GM23248 (cell line): ENCODE data around the gene PYDC1. TPM values are rescaled to one million over a fixed set of nuclear protein-coding genes. Genes with fewer than 3 reads are reported as not detected.
"Not testable (repeated sequence)": the region's sequence is repeated elsewhere in the genome, so short reads cannot be mapped to it uniquely, and the experiment has no call there.

ENCODE experiments used
- DNase-seq: peaks from one replicate; pipeline ENCODE4 v3.0.0-alpha.2; 2015
- H2AFZ ChIP-seq: fragments of 200-600 bp; sonication (generic); 2 replicates; pipeline ENCODE4 v1.6.1; 2016; ENCODE audit warnings: antibody characterized with exemption
- H3F3A ChIP-seq: fragments of 200-600 bp; sonication (generic); 2 replicates; pipeline ENCODE4 v1.6.1; 2016; ENCODE audit warnings: mild to moderate bottlenecking, antibody characterized with exemption, mixed run types; ENCODE audit not compliant: insufficient read depth
- H3K27ac ChIP-seq: fragments of 200-600 bp; sonication (generic); 2 replicates; pipeline ENCODE4 v1.5.1; 2016; ENCODE audit warnings: mild to moderate bottlenecking
- H3K27me3 ChIP-seq: fragments of 200-600 bp; sonication (generic); replicated peaks from 2 replicates; pipeline ENCODE4 v1.6.1; 2016; ENCODE audit warnings: mild to moderate bottlenecking; ENCODE audit not compliant: insufficient read depth
- H3K36me3 ChIP-seq: fragments of 200-600 bp; sonication (generic); 2 replicates; pipeline ENCODE4 v1.6.1; 2016; ENCODE audit warnings: low read depth, mild to moderate bottlenecking
- H3K4me1 ChIP-seq: fragments of 200-600 bp; sonication (generic); 2 replicates; pipeline ENCODE4 v1.6.1; 2016; ENCODE audit warnings: mild to moderate bottlenecking; ENCODE audit not compliant: insufficient read depth
- H3K4me2 ChIP-seq: fragments of 200-600 bp; sonication (generic); one replicate; pipeline ENCODE4 v1.6.1; 2016; ENCODE audit warnings: mild to moderate bottlenecking; ENCODE audit not compliant: unreplicated experiment
- H3K4me3 ChIP-seq: fragments of 200-600 bp; sonication (generic); 2 replicates; pipeline ENCODE4 v1.5.1; 2016; ENCODE audit warnings: mild to moderate bottlenecking
- H3K79me2 ChIP-seq: fragments of 200-600 bp; sonication (generic); 2 replicates; pipeline ENCODE4 v1.6.1; 2016; ENCODE audit warnings: mild to moderate bottlenecking; ENCODE audit not compliant: insufficient read depth
- H3K9ac ChIP-seq: fragments of 200-600 bp; sonication (generic); 2 replicates; pipeline ENCODE4 v1.6.1; 2016; ENCODE audit warnings: mild to moderate bottlenecking
- H3K9me2 ChIP-seq: fragments of 200-600 bp; sonication (generic); 2 replicates; pipeline ENCODE4 v1.6.1; 2016; ENCODE audit warnings: mixed run types, mild to moderate bottlenecking, moderate library complexity; ENCODE audit not compliant: insufficient read depth
- H3K9me3 ChIP-seq: fragments of 200-600 bp; sonication (generic); one replicate; pipeline ENCODE4 v1.6.1; 2017; ENCODE audit warnings: low read depth
- H4K20me1 ChIP-seq: fragments of 200-600 bp; sonication (generic); 2 replicates; pipeline ENCODE4 v1.6.0; 2016; ENCODE audit not compliant: insufficient read depth
- EZH2 ChIP-seq: fragments of 200-600 bp; sonication (generic); IDR thresholded peaks from 2 replicates; pipeline ENCODE4 v1.6.1; 2018; ENCODE audit warnings: antibody characterized with exemption, mild to moderate bottlenecking; ENCODE audit not compliant: insufficient read depth, poor library complexity, severe bottlenecking
- EZH2phosphoT487 ChIP-seq: fragments of 200-600 bp; sonication (generic); IDR thresholded peaks from 2 replicates; pipeline ENCODE4 v1.6.1; 2018; ENCODE audit warnings: antibody characterized with exemption, moderate library complexity, mild to moderate bottlenecking, low read depth; ENCODE audit not compliant: insufficient read depth
- WGBS, 2 experiments: methylation state at CpG; one replicate each; pipeline ENCODE4 v1.1.6; 2015 to 2017; ENCODE audit warnings: low lambda C conversion rate in 2 of 2, low coverage in 1 of 2; ENCODE audit errors: missing lambda C conversion rate in 2 of 2; 5-methylcytosine and 5-hydroxymethylcytosine counted together
- in situ Hi-C: fragments of 300-500 bp; cut with MboI; formaldehyde crosslinking; loops from 2 replicates; pipeline ENCODE4 v1.15.0; 2020
- polyA plus RNA-seq: library from polyadenylated mRNA; unstranded; fragments of >200 nt; fragmentation: Nextera tagmentation; extraction: Ambion mirVana; gene quantifications from 2 replicates; pipeline ENCODE4 v1.2.1, GENCODE V29; 2016
- small RNA-seq: library from RNA; depleted of rRNA; stranded (forward); fragments of <200 nt; gene quantifications from one replicate; pipeline ENCODE3, GENCODE V24; 2014; ENCODE audit warnings: low read depth, low replicate concordance
- total RNA-seq: library from RNA; depleted of rRNA; stranded (reverse); fragments of >200 nt; shearing (Covaris generic); gene quantifications from 2 replicates; pipeline ENCODE4 v1.2.3, GENCODE V29; 2014; rRNA removed

PYDC1 gene
- total and polyA plus RNA-seq, 2 experiments from 2014 or later: not detected

DNA sequence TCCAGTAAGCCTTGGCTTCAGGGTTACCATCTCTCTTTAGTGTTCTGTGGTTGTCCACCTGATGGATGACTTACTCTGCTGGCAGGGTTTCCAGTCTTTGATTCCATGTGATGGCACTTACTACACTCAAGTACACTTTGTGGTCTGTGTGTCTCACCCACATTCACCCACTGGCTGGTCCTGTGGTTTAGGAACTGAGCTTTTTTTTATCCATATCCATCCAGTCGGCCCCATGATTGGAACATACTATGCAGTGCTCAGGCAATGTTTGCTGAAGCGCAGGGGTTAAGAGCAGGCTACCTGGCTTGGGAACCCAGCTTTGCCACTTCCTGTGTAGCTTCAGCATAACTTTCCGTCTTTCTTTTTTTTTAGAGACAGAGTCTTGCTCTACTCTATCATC, 39.8 kb downstream of the PYDC1 start:
- Histone ChIP-seq H3K27ac (no peak overlapping the region), H3K9ac (no peak overlapping the region), H3K4me2 (no peak overlapping the region), H3K4me1 (0 out of 2 replicates have a peak, but pooled peaks cover 6% of the 10 kb centered on the region), H3K36me3 (0 out of 2 replicates have a peak, but pooled peaks cover under 1% of the 10 kb centered on the region), H3K4me3 (no peak overlapping the region), H3K9me3 (no peaks in the 10 kb centered on the region), H3K9me2 (no peaks in the 10 kb centered on the region), H3K27me3 (no peaks in the 10 kb centered on the region), H3K79me2 (peaks cover 32% of the 10 kb centered on the region), H2AFZ (no peak overlapping the region), H4K20me1 (peaks cover 6% of the 10 kb centered on the region; the same call in 1 of the 2 replicates), H3F3A (peaks cover 10% of the 10 kb centered on the region)
- WGBS, 2 experiments: 81 to 86% methylated on average over 3 of the region's 3 CpGs
- peak; percentile 54 for DNase-seq
- TF ChIP-seq EZH2phosphoT487 (no peak), EZH2 (no peak)
- in situ Hi-C loops: no loop called here

GRCh38 chr16:31170048-31170447, 46.9 kb downstream of the PYDC1 start:
- H3K4me2 ChIP-seq, H3K4me1 ChIP-seq, H2AFZ ChIP-seq, H4K20me1 ChIP-seq, in situ Hi-C loops, H3K9me2 ChIP-seq, DNase-seq, H3F3A ChIP-seq, H3K9me3 ChIP-seq, H3K9ac ChIP-seq, H3K27ac ChIP-seq, H3K4me3 ChIP-seq, H3K79me2 ChIP-seq, H3K27me3 ChIP-seq, H3K36me3 ChIP-seq: not testable (repeated sequence)
- no CpG with 5 or more reads among the region's 2 CpGs for WGBS, 2 experiments

DNA sequence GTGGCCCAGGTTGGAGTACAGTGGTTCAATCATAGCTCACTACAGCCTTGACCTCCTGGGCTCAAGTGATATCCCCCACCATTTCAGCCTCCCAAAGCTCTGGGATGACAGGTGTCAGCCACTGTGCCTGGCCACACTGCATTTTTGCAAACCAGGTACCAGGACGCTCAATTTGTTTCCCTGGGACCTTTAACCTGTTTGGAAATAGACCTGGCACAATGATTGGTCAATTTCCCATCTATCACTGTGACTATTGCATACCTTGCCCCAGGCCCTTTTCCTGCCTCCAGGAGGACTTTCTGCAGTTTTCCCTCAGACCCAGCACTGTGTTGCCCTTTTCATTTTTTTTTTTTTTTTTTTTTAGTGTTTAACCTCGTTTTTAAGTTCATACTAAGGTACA, 48.1 kb downstream of the PYDC1 start:
- Histone ChIP-seq H3K4me1 (no peaks in the 10 kb centered on the region), H3K4me2 (no peak overlapping the region), H3K4me3 (no peak overlapping the region), H4K20me1 (no peaks in the 10 kb centered on the region), H3F3A (no peaks in the 10 kb centered on the region), H3K9me2 (no peaks in the 10 kb centered on the region), H3K9ac (no peak overlapping the region), H3K36me3 (no peaks in the 10 kb centered on the region), H3K27ac (no peak overlapping the region), H2AFZ (no peak overlapping the region), H3K27me3 (no peaks in the 10 kb centered on the region), H3K79me2 (no peaks in the 10 kb centered on the region), H3K9me3 (no peaks in the 10 kb centered on the region)
- in situ Hi-C loops: no loop called here
- DNase-seq: no peak
- no peak for TF ChIP-seq EZH2phosphoT487
- TF ChIP-seq EZH2: no peak
- whole genome bisulfite sequencing, 2 experiments: 10 to 13% methylated on average over 2 of the region's 2 CpGs

DNA sequence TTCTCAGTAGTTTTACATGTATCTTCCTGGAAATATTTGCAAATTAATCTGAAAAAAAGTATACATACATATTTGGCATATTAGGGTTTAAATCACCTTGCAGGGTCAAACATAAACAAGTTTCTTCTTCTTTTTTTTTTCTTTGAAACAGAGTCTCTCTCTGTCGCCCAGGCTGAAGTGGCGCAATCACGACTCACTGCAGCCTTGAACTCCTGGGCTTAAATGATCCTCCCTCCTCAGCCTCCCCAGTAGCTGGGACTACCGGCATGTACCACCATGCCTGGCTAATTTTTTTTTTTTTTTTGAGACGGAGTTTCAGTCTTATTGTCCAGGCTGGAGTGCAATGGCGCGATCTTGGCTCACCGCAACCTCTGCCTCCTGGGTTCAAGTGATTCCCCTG, 49.6 kb downstream of the PYDC1 start:
- no peaks in the 10 kb centered on the region for H3K27me3 ChIP-seq
- 81 to 85% methylated on average over 8 of the region's 8 CpGs for WGBS, 2 experiments
- H3K4me2 ChIP-seq: no peak overlapping the region
- no peak overlapping the region for H3K4me3 ChIP-seq
- no peak overlapping the region for H3K27ac ChIP-seq
- no peaks in the 10 kb centered on the region for H3K79me2 ChIP-seq
- no peaks in the 10 kb centered on the region for H3K9me2 ChIP-seq
- in situ Hi-C loops: no loop called here
- no peak for TF ChIP-seq EZH2phosphoT487
- TF ChIP-seq EZH2: no peak
- no peak for DNase-seq
- H3K9me3 ChIP-seq: no peaks in the 10 kb centered on the region
- no peaks in the 10 kb centered on the region for H4K20me1 ChIP-seq
- H2AFZ ChIP-seq: no peak overlapping the region
- no peaks in the 10 kb centered on the region for H3K4me1 ChIP-seq
- no peak overlapping the region for H3K9ac ChIP-seq
- H3F3A ChIP-seq: no peaks in the 10 kb centered on the region
- H3K36me3 ChIP-seq: no peaks in the 10 kb centered on the region

Small RNAs within 50 kb of the gene (small RNA-seq; reads per million reads assigned to genes)
- gene NDUFA3P6: not detected

Other genes starting within 250 kb of the PYDC1 start
- 69.7 and 73.2 TPM in 2 replicates for gene HSD3B7, start 231.9 kb downstream of the PYDC1 start, total RNA-seq
- gene HSD3B7, start 231.9 kb downstream of the PYDC1 start, polyA plus RNA-seq: 40.2 and 40.9 TPM in 2 replicates
- gene STX1B, start 206.5 kb downstream of the PYDC1 start, total RNA-seq: 2.0 and 2.3 TPM in 2 replicates
- 0.23 and 0.46 TPM in 2 replicates for gene STX1B, start 206.5 kb downstream of the PYDC1 start, polyA plus RNA-seq
- 24.9 and 25.8 TPM in 2 replicates for gene STX4, start 183.6 kb downstream of the PYDC1 start, total RNA-seq
- gene STX4, start 183.6 kb downstream of the PYDC1 start, polyA plus RNA-seq: 49.3 and 52.1 TPM in 2 replicates
- gene ZNF668, start 142.9 kb downstream of the PYDC1 start, total RNA-seq: 20.6 and 21.8 TPM in 2 replicates
- gene ZNF668, start 142.9 kb downstream of the PYDC1 start, polyA plus RNA-seq: 19.5 and 20.8 TPM in 2 replicates
- gene ZNF646, start 142.7 kb downstream of the PYDC1 start, total RNA-seq: 10.6 and 12.8 TPM in 2 replicates
- 3.5 and 4.0 TPM in 2 replicates for gene ZNF646, start 142.7 kb downstream of the PYDC1 start, polyA plus RNA-seq
- gene PRSS53, start 128.2 kb downstream of the PYDC1 start, total RNA-seq: 7.0 and 10.5 TPM in 2 replicates
- gene PRSS53, start 128.2 kb downstream of the PYDC1 start, polyA plus RNA-seq: 0.84 and 0.95 TPM in 2 replicates
- gene VKORC1, start 122.3 kb downstream of the PYDC1 start, total RNA-seq: 444 and 480 TPM in 2 replicates
- 535 and 542 TPM in 2 replicates for gene VKORC1, start 122.3 kb downstream of the PYDC1 start, polyA plus RNA-seq
- gene BCKDK, start 108.7 kb downstream of the PYDC1 start, total RNA-seq: 42.1 and 71.4 TPM in 2 replicates
- gene BCKDK, start 108.7 kb downstream of the PYDC1 start, polyA plus RNA-seq: 108 and 114 TPM in 2 replicates
- gene KAT8, start 99.5 kb downstream of the PYDC1 start, total RNA-seq: 27.8 and 50.9 TPM in 2 replicates
- 18.4 and 19.3 TPM in 2 replicates for gene KAT8, start 99.5 kb downstream of the PYDC1 start, polyA plus RNA-seq
- gene PRSS8, start 81.4 kb downstream of the PYDC1 start, total RNA-seq: not detected in 2 replicates
- not detected in 2 replicates for gene PRSS8, start 81.4 kb downstream of the PYDC1 start, polyA plus RNA-seq
- 0.13 TPM in 1 of 2 replicates, not detected in the other for gene PRSS36, start 67.1 kb downstream of the PYDC1 start, total RNA-seq
- gene PRSS36, start 67.1 kb downstream of the PYDC1 start, polyA plus RNA-seq: 0.19 and 2.2 TPM in 2 replicates
- gene FUS, start 37.0 kb downstream of the PYDC1 start, total RNA-seq: 22.5 and 28.3 TPM in 2 replicates
- 154 and 166 TPM in 2 replicates for gene FUS, start 37.0 kb downstream of the PYDC1 start, polyA plus RNA-seq
- gene PYCARD, start 14.4 kb downstream of the PYDC1 start, total RNA-seq: 20.1 and 28.1 TPM in 2 replicates
- 23.1 and 24.3 TPM in 2 replicates for gene PYCARD, start 14.4 kb downstream of the PYDC1 start, polyA plus RNA-seq
- not detected in 2 replicates for gene TRIM72, start 3.0 kb downstream of the PYDC1 start, total RNA-seq
- not detected in 2 replicates for gene TRIM72, start 3.0 kb downstream of the PYDC1 start, polyA plus RNA-seq
- gene ITGAM, start 42.8 kb upstream of the PYDC1 start, total RNA-seq: not detected in 2 replicates
- not detected in 2 replicates for gene ITGAM, start 42.8 kb upstream of the PYDC1 start, polyA plus RNA-seq
- gene ITGAX, start 138.0 kb upstream of the PYDC1 start, total RNA-seq: not detected in 2 replicates
- not detected in 2 replicates for gene ITGAX, start 138.0 kb upstream of the PYDC1 start, polyA plus RNA-seq
- gene ITGAD, start 176.2 kb upstream of the PYDC1 start, total RNA-seq: not detected in 2 replicates
- not detected in 2 replicates for gene ITGAD, start 176.2 kb upstream of the PYDC1 start, polyA plus RNA-seq
- not detected in 2 replicates for gene COX6A2, start 211.2 kb upstream of the PYDC1 start, total RNA-seq
- not detected in 2 replicates for gene COX6A2, start 211.2 kb upstream of the PYDC1 start, polyA plus RNA-seq
- gene ZNF843, start 225.7 kb upstream of the PYDC1 start, total RNA-seq: 0.22 and 0.38 TPM in 2 replicates
- gene ZNF843, start 225.7 kb upstream of the PYDC1 start, polyA plus RNA-seq: 0.39 and 0.41 TPM in 2 replicates
- 11.2 and 14.3 TPM in 2 replicates for gene ARMC5, start 242.4 kb upstream of the PYDC1 start, total RNA-seq
- gene ARMC5, start 242.4 kb upstream of the PYDC1 start, polyA plus RNA-seq: 5.0 and 7.0 TPM in 2 replicates